ENCODE results near the gene CTNNA2.

Gene CTNNA2

DNA sequence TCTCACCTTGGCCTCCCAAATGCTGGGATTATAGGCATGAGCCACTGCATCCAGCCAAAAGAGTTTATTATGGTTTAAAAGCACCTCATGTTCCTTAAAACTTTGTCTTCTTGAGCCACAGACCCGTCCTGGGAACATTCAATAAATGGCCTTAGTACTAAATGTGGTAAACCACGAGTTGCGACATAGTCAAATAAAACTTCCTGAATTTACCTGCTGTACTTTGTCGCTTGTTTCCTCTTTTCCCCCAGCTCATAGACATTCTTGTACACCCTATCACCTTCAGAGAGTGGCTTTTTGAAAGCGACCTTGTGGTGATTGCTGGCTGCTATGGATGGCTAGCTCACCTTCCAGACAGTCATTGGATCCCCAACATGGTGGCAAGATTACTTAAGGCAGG is 481.3 kb downstream of the CTNNA2 start:
- Histone ChIP-seq H3K4me2 (ENCODE audit: low read length) (no peak overlapping the region), H2AFZ (no peak overlapping the region), H3K9me3 (ENCODE audit: control insufficient read depth, low read length) (no peaks in the 10 kb centered on the region), H3K4me3 (ENCODE audit: low read depth, low read length) (no peak overlapping the region), H3K4me1 (no peaks in the 10 kb centered on the region), H3K27ac (no peak overlapping the region), H3K9ac (no peak overlapping the region), H3K36me3 (ENCODE audit: control insufficient read depth, insufficient read depth, low read length) (no peaks in the 10 kb centered on the region), H3K27me3 (ENCODE audit: control insufficient read depth, insufficient read depth, low read length) (no peaks in the 10 kb centered on the region), H3K79me2 (no peaks in the 10 kb centered on the region)
- TF ChIP-seq CTCF (IDR thresholded peaks at IDR 0.05), result no peak

DNA sequence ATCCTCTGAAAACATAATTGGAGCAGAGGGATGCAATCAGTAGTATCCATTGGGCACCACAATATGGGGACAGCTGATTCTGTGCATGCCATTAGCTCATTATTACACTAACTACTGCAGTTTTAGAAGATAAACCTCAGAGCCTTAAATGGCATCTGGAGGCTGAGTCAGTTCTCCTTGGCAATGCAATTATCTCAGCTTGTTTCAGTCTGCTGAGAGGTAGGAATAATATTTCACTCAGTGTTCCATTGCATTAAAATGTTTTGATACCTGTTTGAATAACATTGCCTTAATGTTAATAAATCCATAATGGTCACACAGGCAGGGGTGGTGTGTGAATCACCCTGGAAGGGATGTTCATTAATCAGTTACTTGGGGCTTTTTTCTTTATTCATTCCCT is 482.1 kb downstream of the CTNNA2 start:
- no peak overlapping the region for H3K4me3 ChIP-seq (ENCODE audit: low read depth, low read length)
- no peaks in the 10 kb centered on the region for H3K79me2 ChIP-seq
- no peaks in the 10 kb centered on the region for H3K27me3 ChIP-seq (ENCODE audit: control insufficient read depth, insufficient read depth, low read length)
- H3K4me2 ChIP-seq (ENCODE audit: low read length), result no peak overlapping the region
- no peak for TF ChIP-seq CTCF (IDR thresholded peaks at IDR 0.05)
- no peak overlapping the region for H2AFZ ChIP-seq
- H3K36me3 ChIP-seq (ENCODE audit: control insufficient read depth, insufficient read depth, low read length), result no peaks in the 10 kb centered on the region
- H3K27ac ChIP-seq, result no peak overlapping the region
- H3K9me3 ChIP-seq (ENCODE audit: control insufficient read depth, low read length), result no peaks in the 10 kb centered on the region
- H3K4me1 ChIP-seq, result no peaks in the 10 kb centered on the region
- H3K9ac ChIP-seq, result no peak overlapping the region

DNA sequence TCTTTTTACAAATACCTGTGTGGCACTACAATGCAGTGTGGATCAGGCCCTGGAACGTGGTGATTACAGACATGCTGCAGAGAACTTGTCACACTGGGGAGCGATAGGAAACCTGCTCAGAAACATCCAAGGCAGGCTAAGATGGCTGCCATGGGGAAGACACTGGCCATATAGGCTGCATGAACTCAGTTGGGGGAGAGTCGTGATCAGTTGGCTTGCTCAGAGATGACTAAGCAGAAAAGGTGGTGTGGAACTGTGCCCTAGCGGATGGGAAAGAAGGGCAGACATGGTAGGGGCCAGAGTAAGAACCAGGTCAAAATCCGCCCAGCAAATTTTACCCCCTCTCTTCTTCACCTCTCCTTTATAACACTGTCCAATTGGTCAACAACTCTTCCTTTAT is 483.9 kb downstream of the CTNNA2 start:
- H3K9me3 ChIP-seq (ENCODE audit: control insufficient read depth, low read length), result no peaks in the 10 kb centered on the region
- no peak overlapping the region for H2AFZ ChIP-seq
- no peaks in the 10 kb centered on the region for H3K36me3 ChIP-seq (ENCODE audit: control insufficient read depth, insufficient read depth, low read length)
- H3K4me1 ChIP-seq, result no peaks in the 10 kb centered on the region
- no peak overlapping the region for H3K27ac ChIP-seq
- no peaks in the 10 kb centered on the region for H3K79me2 ChIP-seq
- TF ChIP-seq CTCF (IDR thresholded peaks at IDR 0.05), result no peak
- no peak overlapping the region for H3K4me2 ChIP-seq (ENCODE audit: low read length)
- H3K27me3 ChIP-seq (ENCODE audit: control insufficient read depth, insufficient read depth, low read length), result no peaks in the 10 kb centered on the region
- no peak overlapping the region for H3K4me3 ChIP-seq (ENCODE audit: low read depth, low read length)
- H3K9ac ChIP-seq, result no peak overlapping the region

DNA sequence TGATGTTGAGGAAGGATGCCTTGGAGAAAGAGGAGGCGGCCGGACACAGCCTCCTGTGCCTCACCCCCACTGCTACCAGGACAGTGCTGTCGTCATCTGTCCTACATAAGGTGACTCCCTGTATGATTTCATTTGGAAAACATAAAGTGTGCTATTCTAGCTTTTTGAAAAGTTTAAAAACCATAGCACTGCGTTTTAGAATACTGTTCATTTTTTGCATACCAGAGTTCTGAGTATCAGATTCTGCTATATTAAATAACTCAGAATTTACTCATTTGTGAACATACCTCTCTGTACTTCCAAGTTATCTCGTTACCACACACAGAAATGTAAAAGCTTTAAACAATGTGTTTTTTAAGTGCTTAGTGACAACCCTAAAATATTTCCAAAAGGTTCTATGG is 488.9 kb downstream of the CTNNA2 start:
- Histone ChIP-seq H3K9ac (no peak overlapping the region), H3K36me3 (ENCODE audit: control insufficient read depth, insufficient read depth, low read length) (no peaks in the 10 kb centered on the region), H3K9me3 (ENCODE audit: control insufficient read depth, low read length) (no peaks in the 10 kb centered on the region), H3K4me2 (ENCODE audit: low read length) (no peak overlapping the region), H3K27ac (no peak overlapping the region), H3K4me3 (ENCODE audit: low read depth, low read length) (no peak overlapping the region), H3K27me3 (ENCODE audit: control insufficient read depth, insufficient read depth, low read length) (no peaks in the 10 kb centered on the region), H2AFZ (no peak overlapping the region), H3K79me2 (no peaks in the 10 kb centered on the region), H3K4me1 (no peaks in the 10 kb centered on the region)
- TF ChIP-seq CTCF (IDR thresholded peaks at IDR 0.05), result no peak

- Histone ChIP-seq H3K9me3 (ENCODE audit: control insufficient read depth, low read length) (no peaks in the 10 kb centered on the region), H3K4me3 (ENCODE audit: low read depth, low read length) (no peak overlapping the region), H3K4me1 (no peaks in the 10 kb centered on the region), H3K27me3 (ENCODE audit: control insufficient read depth, insufficient read depth, low read length) (no peaks in the 10 kb centered on the region), H3K27ac (no peak overlapping the region), H3K36me3 (ENCODE audit: control insufficient read depth, insufficient read depth, low read length) (no peaks in the 10 kb centered on the region), H3K79me2 (no peaks in the 10 kb centered on the region), H3K4me2 (ENCODE audit: low read length) (no peak overlapping the region), H3K9ac (no peak overlapping the region), H2AFZ (no peak overlapping the region)
- TF ChIP-seq CTCF (IDR thresholded peaks at IDR 0.05), result no peak
These were observed 489.3 kb downstream of the CTNNA2 start for GRCh38 chr2:80002112-80002511.

Data from parathyroid adenoma (tissue), 2 donors.